ENCODE data around the gene S100B. TPM values are rescaled to one million over a fixed set of nuclear protein-coding genes. Genes with fewer than 3 reads are reported as not detected.

The S100B gene
- total and polyA plus RNA-seq, 2 donors (not counting 3 experiments of a cell fraction or from before 2014, with no cell fraction given): not detected

DNA sequence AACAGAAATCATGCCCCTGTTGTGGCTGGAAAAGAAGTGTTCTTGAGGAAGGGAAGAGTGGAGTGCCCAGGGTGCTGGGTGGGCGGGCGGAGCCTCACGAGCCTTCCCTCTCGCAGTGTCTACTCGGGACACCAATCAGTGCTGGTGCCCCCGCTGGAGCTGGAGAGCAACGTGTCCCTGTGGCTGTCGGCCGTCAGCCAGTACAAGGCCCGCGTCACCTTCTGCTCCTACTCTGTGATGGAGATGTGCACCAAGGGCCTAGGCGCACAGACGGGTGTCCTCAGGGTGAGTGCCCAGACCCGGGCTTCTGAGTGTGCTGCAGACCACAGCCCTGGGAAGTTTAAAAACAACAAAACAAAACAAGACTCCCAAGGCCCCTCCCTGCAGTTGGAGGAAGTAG, 47.4 kb downstream of the S100B start:
- no peaks in the 10 kb centered on the region for H3K9me3 ChIP-seq (replicated peaks; ENCODE audit: control insufficient read depth, insufficient read depth, low read length)
- no peak overlapping the region for H3K27ac ChIP-seq (ENCODE audit: insufficient read depth, low read depth, low read length)
- CTCF ChIA-PET: interaction anchor here (2.2 kb wide), 1 partner anchor 82 kb away, joined by 14 read pairs; no protein-coding TSS in a partner anchor
- no peak overlapping the region for H3K4me3 ChIP-seq (replicated peaks in 1 of 3; ENCODE audit: insufficient read depth in 1 of 3, low read depth in 1 of 3, low read length in 3 of 3)
- intact Hi-C loops (cut with micrococcal nuclease): no loop called here
- FAIRE-seq (no peak), DNase-seq (ENCODE audit: low read depth, low spot score) (no peak)
- H3K9ac ChIP-seq (replicated peaks; ENCODE audit: extremely low read depth, insufficient read depth, low read length): no peak overlapping the region
- H3K4me1 ChIP-seq (ENCODE audit: control insufficient read depth, extremely low read depth, insufficient read depth, low read length): peaks cover 7% of the 10 kb centered on the region
- POLR2A ChIA-PET: no interaction called here
- dilution Hi-C loops (cut with MboI; ENCODE audit: extremely low pct_ligation_motif_present, low sequenced_read_pairs): no loop called here
- no peak overlapping the region for H3K4me2 ChIP-seq (ENCODE audit: insufficient read depth, low read length)
- no peaks in the 10 kb centered on the region for H4K20me1 ChIP-seq (replicated peaks; ENCODE audit: control insufficient read depth, extremely low read depth, insufficient read depth, low read length)
- no peaks in the 10 kb centered on the region for H3K27me3 ChIP-seq (ENCODE audit: control insufficient read depth in 2 of 2, insufficient read depth in 2 of 2, low read length in 2 of 2)
- H3K79me2 ChIP-seq (ENCODE audit: control insufficient read depth, insufficient read depth, low read length): no peaks in the 10 kb centered on the region
- BruUV-seq (replicated peaks): no TSS peak
- peaks cover 8 to 57% of the 10 kb centered on the region in 2 experiments for H3K36me3 ChIP-seq (ENCODE audit: control insufficient read depth in 2 of 2, extremely low read depth in 1 of 2, insufficient read depth in 2 of 2, low read length in 2 of 2)
- no peak overlapping the region for H2AFZ ChIP-seq (ENCODE audit: low read depth, low read length)
- no peaks in the 10 kb centered on the region for H3K9me1 ChIP-seq (replicated peaks; ENCODE audit: control insufficient read depth, extremely low read depth, insufficient read depth, low read length)
- TF ChIP-seq JUN (IDR thresholded peaks at IDR 0.05; ENCODE audit: borderline replicate concordance, insufficient read depth, insufficient read length, low read depth) (no peak), POLR2A (IDR thresholded peaks at IDR 0.05; ENCODE audit: low read depth, low read length) (no peak), POLR2AphosphoS5 (IDR thresholded peaks at IDR 0.05; ENCODE audit: insufficient read depth, low read depth, low read length) (no peak), EZH2 (IDR thresholded peaks at IDR 0.05; ENCODE audit: borderline replicate concordance, low read depth, low read length, severe bottlenecking) (no peak), MYC (IDR thresholded peaks at IDR 0.05; ENCODE audit: low read depth, low read length) (no peak), GATA2 (IDR thresholded peaks at IDR 0.05; ENCODE audit: insufficient read depth, insufficient read length, low read depth, low read length) (no peak), FOS (IDR thresholded peaks at IDR 0.05; ENCODE audit: borderline replicate concordance, insufficient read depth, low read length) (no peak)
- TF ChIP-seq, protein P1, sequence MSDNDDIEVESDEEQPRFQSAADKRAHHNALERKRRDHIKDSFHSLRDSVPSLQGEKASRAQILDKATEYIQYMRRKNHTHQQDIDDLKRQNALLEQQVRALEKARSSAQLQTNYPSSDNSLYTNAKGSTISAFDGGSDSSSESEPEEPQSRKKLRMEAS (IDR thresholded peaks at IDR 0.05; ENCODE audit: insufficient read depth, insufficient read length): no peak
- TF ChIP-seq, protein P2, sequence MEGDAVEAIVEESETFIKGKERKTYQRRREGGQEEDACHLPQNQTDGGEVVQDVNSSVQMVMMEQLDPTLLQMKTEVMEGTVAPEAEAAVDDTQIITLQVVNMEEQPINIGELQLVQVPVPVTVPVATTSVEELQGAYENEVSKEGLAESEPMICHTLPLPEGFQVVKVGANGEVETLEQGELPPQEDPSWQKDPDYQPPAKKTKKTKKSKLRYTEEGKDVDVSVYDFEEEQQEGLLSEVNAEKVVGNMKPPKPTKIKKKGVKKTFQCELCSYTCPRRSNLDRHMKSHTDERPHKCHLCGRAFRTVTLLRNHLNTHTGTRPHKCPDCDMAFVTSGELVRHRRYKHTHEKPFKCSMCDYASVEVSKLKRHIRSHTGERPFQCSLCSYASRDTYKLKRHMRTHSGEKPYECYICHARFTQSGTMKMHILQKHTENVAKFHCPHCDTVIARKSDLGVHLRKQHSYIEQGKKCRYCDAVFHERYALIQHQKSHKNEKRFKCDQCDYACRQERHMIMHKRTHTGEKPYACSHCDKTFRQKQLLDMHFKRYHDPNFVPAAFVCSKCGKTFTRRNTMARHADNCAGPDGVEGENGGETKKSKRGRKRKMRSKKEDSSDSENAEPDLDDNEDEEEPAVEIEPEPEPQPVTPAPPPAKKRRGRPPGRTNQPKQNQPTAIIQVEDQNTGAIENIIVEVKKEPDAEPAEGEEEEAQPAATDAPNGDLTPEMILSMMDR (IDR thresholded peaks at IDR 0.05; ENCODE audit: extremely low read depth in 1 of 2, insufficient read depth in 1 of 2, low read depth in 1 of 2, low read length in 2 of 2): no peak

All from endothelial cell of umbilical vein (primary cell).